Mucosa of descending colon (tissue), 3 donors: ENCODE measurements around the gene EMILIN3. TPM values are rescaled to one million over a fixed set of nuclear protein-coding genes. Genes with fewer than 3 reads are reported as not detected.
A peak's percentile ranks its signal among the peaks of the same experiment; 100 is the strongest.

Experiments
- ATAC-seq: fragments of 200-7000 bp; cut with Tn5 transposase; one replicate; pipeline ENCODE4 v1.9.1; 2020; ENCODE audit warnings: mild to moderate bottlenecking, moderate library complexity
- DNase-seq, 3 donors: peaks; one replicate each; pipeline ENCODE4 v3.0.0-alpha.2; 2020
- H3K36me3 ChIP-seq: fragments of 200-600 bp; one replicate; pipeline ENCODE4 v1.8.0; 2021; ENCODE audit warnings: low read depth, mild to moderate bottlenecking
- H3K4me1 ChIP-seq: fragments of 200-600 bp; one replicate; pipeline ENCODE4 v1.8.0; 2021; ENCODE audit warnings: low read depth, mild to moderate bottlenecking
- H3K4me3 ChIP-seq: fragments of 200-600 bp; one replicate; pipeline ENCODE4 v1.8.0; 2021; ENCODE audit warnings: mild to moderate bottlenecking
- H3K9me3 ChIP-seq: fragments of 200-600 bp; one replicate; pipeline ENCODE4 v1.8.0; 2021; ENCODE audit warnings: mild to moderate bottlenecking
- CTCF ChIP-seq: fragments of 200-600 bp; IDR thresholded peaks from one replicate; pipeline ENCODE4 v1.8.0; 2022; ENCODE audit warnings: antibody characterized with exemption, mild to moderate bottlenecking
- intact Hi-C, 2 donors: fragments of 100-400 bp; cut with DNase I in 1 of 2; cut with micrococcal nuclease in 1 of 2; formaldehyde crosslinking; loops; one replicate each; pipeline versions ENCODE4 v1.11.0 to v1.11.1; 2022; cut with DNase I, micrococcal nuclease
- total RNA-seq, 3 donors: library from RNA; stranded (reverse); fragmentation: NEBNext Ultra II Directional in 2 of 3; extraction: Animal tissue kit (Norgen Biotek cat#: 25700) in 2 of 3; gene quantifications; one replicate each; pipeline versions ENCODE4 v1.2.1 to v1.2.4, GENCODE V29; 2021 to 2023
- donor health status: DM: no; HTN: no; CAD: no; lungs with moderate emphysema.
- donor health status: DM: no; HTN: no; CAD: no.
- donor health status: DM: no; HTN: yes; CAD: no.

The EMILIN3 gene
- total RNA-seq, 3 donors from 2014 or later, result 0.23 to 4.0 TPM; not detected in 1

DNA sequence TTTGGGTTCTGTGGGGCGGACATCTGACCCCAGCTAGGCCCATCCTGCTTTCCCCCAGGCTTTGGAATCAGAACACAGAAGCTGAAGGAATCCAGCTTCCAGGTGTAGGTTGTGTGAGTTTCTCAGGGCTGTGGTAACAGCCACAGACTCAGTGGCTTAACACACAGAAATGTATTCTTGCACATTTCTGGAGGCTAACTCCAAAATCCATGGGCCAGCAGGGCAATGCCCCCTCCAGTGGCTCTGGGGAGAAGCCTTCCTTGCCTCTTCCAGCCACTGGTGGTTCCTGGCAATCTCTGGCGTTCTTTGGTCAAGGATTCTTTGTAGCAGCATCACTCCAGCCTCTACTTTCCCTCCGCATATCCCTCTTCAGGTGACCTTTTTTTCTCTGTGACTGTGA lies 1.3 kb upstream of the EMILIN3 start:
- no peak overlapping the region for H3K4me3 ChIP-seq
- no peak for TF ChIP-seq CTCF
- intact Hi-C loops, result no loop called here
- no peak for ATAC-seq
- peaks cover 6% of the 10 kb centered on the region for H3K4me1 ChIP-seq
- no peaks in the 10 kb centered on the region for H3K36me3 ChIP-seq
- peak in 1 of 3 donors; percentile 3 for DNase-seq
- H3K9me3 ChIP-seq, result no peaks in the 10 kb centered on the region

DNA sequence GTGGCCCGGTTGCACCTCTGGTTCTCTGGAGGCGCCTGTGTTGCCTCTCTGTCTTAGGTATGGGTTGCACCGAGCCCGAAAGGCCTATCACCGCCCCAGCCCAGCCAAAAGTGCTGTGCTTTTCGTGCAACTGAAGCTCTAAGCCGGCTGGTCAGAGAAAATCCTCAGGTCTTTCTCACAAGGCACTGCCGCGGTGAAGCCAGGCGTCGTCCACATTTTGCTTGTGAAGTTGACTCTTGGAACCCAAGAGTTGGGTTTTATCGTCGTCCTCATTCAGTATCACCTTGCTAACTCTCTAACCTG lies 726 bp upstream of the EMILIN3 start:
- no peak overlapping the region for H3K4me3 ChIP-seq
- no peak for TF ChIP-seq CTCF
- peaks cover 6% of the 10 kb centered on the region for H3K4me1 ChIP-seq
- H3K36me3 ChIP-seq, result no peaks in the 10 kb centered on the region
- no peaks in the 10 kb centered on the region for H3K9me3 ChIP-seq
- intact Hi-C loops, result no loop called here
- ATAC-seq (no peak), DNase-seq (peak in 1 of 3 donors; percentile 34)

DNA sequence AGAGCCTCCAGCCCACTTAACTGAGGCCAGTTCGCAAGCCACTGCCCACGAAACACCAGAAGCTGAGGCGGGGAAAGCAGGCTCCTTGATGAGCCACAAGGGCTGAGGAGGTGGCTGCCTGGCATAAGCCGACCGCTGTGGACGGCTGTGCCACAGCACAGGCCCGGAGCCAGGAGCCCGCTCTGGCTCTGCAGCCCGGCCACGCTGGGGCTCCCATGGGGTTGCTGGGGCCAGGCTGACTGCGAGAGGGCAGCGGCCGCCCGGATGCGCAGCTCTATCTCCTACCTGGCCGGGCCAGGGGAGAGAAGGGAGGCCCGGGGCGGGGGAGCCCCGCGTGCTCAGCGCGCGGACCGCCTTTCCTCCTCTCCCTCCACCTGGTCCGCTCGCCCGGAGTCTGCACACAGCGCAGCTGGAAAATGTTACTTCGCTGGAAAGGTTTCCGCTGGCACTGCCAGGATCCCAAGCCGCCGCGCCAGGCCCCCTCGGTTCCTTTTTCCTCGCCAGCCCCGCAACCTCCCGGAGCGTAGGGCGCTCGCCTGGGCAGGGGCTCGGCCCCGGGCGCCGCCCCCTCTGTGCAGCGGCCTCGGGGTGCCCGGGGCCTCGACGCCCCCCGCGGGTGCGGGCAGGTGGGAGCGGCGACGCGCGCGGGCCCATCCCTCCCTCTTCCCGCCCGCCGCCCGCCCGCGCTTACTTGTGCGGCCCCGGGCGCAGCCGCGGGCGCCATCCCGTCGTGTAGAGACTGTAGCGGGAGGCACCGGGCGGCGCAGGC lies 657 bp downstream of the EMILIN3 start:
- Histone ChIP-seq H3K4me1 (peaks cover 6% of the 10 kb centered on the region), H3K4me3 (no peak overlapping the region), H3K36me3 (no peaks in the 10 kb centered on the region), H3K9me3 (no peaks in the 10 kb centered on the region)
- intact Hi-C loops, result no loop called here
- peak; percentile 11 for ATAC-seq
- peak in 2 of 3 donors; percentile 19 to 30 for DNase-seq
- TF ChIP-seq CTCF, result no peak

- intact Hi-C loops, result no loop called here
- H3K4me3 ChIP-seq, result no peak overlapping the region
- TF ChIP-seq CTCF, result no peak
- no peak for ATAC-seq
- no peaks in the 10 kb centered on the region for H3K36me3 ChIP-seq
- peaks cover 6% of the 10 kb centered on the region for H3K4me1 ChIP-seq
- H3K9me3 ChIP-seq, result no peaks in the 10 kb centered on the region
- peak in 1 of 3 donors; percentile 26 for DNase-seq
Measured at GRCh38 chr20:41364967-41365765, 1.5 kb downstream of the EMILIN3 start.

GRCh38 chr20:41364236-41364855 lies 2.3 kb downstream of the EMILIN3 start:
- peaks cover 6% of the 10 kb centered on the region for H3K4me1 ChIP-seq
- no peaks in the 10 kb centered on the region for H3K9me3 ChIP-seq
- ATAC-seq (no peak), DNase-seq (peak in 1 of 3 donors; percentile 31)
- no peak overlapping the region for H3K4me3 ChIP-seq
- intact Hi-C loops, result no loop called here
- no peak for TF ChIP-seq CTCF
- no peaks in the 10 kb centered on the region for H3K36me3 ChIP-seq
